Iris pigment epithelial cell (primary cell): Measurements from ENCODE around the gene NUBP1.

ENCODE experiments used
- DNase-seq: peaks from one replicate; pipeline ENCODE4 v3.0.0-alpha.2; 2011; ENCODE audit warnings: low read depth

The NUBP1 gene

DNA sequence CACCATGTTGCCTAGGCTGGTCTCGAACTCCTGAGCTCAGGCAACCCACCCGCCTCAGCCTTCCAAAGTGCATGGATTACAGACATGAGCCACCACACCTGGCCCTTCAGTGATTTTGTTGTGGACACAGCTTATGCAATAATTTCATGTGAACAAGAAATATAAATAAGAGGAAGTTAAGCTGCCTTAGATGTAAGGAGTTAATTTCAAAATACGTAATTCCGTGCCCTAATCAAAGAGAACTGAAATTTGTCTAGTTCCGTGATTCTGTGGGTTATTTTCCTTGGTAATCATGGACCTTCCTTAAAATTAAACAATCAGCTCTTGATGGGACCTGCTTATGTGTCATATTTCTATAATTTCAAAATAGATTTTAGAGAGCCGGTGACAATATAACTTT, 63.1 kb downstream of the NUBP1 start:
- DNase-seq = no peak

DNA sequence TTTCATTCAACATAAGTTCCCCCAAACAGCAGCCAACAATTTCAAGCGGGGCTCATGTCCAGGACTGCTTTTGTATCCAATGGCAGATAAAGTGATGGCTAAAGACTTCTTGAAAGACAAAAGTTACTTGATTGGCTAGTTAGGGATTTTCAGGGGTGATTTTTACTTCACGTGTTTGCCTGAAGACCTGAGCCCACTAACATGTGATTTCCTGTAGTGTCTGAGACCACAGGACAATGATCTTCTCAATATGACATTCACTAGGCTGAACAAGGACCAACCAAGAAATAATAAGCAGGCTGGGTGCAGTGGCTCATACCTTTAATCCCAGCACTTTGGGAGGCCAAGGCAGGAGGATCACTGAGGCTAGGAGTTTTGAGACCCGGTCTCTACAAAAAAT, 64.6 kb downstream of the NUBP1 start:
- DNase-seq = no peak

DNA sequence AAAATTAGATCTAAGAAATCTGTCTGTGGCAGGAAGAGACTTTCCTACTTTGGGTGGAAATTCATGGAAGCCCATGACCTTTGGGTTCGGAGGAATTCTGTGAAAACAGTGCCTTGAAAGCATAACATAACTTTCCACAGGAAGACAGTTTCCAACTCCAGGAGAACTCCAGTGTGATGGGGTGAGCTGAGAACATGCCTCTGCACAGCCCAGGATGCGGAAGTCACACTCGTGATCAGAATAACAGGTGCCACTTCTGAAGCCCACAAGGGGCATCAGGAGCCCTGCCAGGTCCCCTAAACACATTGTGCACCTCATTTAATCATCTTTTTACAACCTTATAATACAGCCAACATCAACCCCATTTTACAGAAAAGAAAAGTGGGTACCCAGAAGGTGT, 65.2 kb downstream of the NUBP1 start:
- DNase-seq = no peak

DNA sequence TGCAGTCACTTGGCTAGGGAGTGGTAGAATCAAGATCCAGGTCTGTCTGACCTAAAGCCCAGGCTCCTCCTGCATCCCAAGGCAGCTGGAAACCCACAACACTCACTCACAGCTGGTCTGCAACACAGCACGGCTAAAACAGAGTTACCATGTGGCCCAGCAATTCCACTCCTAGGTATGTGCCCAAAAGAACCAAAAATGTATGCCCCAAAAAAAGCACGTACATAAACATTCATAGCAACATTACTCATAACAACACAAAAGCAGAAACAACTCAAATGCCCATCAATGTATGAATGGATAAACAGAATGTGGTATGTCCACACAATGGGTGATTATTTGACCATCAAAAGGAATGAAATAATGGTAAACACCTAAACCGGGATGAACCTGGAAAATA, 66.1 kb downstream of the NUBP1 start:
- no peak for DNase-seq

DNA sequence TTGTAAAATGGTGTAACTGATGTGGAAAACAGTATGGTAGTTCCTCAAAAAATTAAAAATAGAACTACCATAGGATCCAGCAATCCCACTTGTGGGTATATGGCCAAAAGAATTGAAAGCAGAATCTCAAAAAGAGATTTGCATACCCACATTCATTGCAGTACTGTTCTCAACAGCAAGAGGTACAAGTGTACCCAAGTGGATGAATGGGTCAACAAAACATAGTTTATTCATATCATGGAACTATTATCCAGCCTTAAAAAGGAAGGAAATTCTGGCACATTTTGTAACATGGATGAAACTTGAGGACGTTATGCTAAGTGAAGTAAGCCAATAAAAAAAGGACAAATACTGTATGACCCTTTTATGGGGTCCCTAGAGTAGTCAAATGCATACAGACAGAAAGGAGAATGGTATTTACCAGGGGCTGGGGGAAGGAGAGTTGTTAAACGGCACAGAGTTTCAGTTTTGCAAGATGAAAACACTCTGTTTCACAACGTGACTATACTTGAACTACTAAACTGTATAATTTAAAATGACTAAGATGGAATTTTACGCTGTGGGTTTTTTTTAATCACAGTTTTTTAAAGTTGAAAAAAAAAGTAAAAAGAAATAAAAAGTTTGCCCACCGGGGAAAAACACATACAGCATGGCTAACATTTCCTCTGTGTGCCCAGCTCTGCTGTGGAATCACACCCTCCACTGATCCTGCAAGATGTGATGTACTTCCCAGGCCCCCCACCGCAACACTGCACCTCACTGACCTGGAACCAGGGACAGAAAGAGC, 68.9 kb downstream of the NUBP1 start:
- DNase-seq = no peak

DNA sequence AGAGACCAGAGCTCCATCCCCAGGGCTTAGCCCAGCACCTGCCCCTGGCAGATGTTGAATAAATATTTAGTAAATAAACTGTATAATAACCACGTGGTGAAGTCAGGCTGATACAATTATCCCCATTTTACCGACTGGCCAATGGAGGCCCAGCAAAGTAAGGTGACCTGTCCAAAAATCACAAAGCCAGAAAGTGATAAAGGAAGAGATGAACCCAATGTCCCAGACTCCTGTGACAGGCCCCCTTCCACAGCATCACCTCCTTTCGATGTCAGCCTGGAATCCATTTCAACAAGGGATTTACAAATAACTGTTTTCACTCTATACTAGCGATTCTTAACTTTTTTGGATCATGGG, 69.4 kb downstream of the NUBP1 start:
- no peak for DNase-seq

DNA sequence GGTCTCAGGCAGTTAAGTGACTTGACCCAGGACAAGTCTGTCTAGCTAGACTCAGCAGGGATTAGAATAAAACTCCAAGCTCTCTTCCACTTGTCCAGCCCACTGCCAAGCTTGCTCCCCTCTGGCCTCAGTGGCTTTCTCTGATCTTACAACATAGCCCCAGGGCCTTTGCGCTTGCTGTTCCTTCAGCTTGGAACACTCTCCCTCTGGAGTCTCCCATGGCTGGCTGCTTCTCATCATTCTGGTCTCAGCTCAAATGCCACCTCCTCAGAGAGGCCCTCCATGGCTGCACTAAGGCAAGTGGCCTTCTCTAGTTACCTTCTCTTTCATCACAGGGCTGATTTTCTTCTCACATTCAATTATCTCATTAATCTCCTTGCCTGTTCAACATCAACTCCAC, 73.9 kb downstream of the NUBP1 start:
- no peak for DNase-seq

DNA sequence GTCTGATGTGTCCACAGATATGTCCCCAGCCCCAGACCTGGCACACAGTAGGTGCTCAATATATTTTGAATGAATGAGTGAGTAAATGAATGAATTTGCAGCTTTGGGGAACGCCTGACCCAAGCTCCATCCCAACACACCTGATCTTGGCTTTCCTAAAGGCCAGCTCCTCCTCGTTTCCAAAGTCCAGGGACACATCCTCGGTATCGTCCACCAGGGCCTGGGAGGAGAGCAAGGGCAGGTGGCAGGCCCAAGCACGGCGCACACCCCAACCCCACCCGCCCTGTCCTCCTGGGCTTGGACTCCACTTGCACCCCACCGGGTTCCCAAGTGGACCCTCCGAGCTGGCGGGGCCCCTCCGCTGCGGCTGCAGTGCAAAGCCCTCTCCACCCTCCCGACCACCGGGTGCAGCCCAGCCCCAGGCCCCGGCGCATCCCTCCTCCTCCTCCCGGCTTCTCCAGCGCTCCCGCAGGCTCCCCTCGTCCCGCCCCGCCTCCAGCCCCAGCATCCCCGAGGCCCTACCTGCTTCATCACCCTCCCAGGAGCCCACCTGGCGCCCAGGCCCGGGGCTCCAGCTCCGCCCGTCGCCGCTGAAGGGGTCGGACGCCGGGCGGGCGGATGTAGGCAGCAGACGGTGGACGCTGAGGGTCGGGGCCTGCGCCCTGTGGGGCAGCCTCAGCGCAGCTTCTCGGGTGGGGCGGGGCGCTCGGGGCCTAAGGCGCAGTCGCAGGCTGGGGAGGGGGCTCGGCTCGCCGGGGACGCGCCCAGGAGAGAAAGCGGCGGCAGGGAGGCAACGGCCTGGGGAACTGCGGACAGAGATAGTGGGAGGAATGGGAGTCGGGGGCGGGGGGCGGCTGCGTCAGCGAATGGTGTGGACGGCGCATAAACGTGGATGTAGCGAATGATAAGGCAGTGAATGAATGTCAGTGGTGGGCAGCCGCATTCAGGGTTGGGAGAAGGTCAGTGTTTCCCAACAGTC, 74.6 kb downstream of the NUBP1 start, which contains the start of gene TVP23A:
Gene TVP23A, minus strand, starts transcription at position 832 of the 979 bp plus-strand sequence. Its CDS starts 301 bp downstream, at position 531.
- no peak for DNase-seq
